H1 (cell line): ENCODE results near the gene SIGLEC10. TPM values are rescaled to one million over a fixed set of nuclear protein-coding genes. Genes with fewer than 3 reads are reported as not detected.

Experiments used
- BCL11A ChIP-seq, 2 experiments: IDR thresholded peaks; one replicate each; pipeline ENCODE4 v1.6.1; 2011; ENCODE audit warnings: low read depth in 2 of 2, low read length in 2 of 2, mild to moderate bottlenecking in 2 of 2
- BRCA1 ChIP-seq: IDR thresholded peaks from 2 replicates; pipeline ENCODE4 v1.6.1; 2012; ENCODE audit warnings: low read depth, low read length, improper control_type of control experiment
- CHD1 ChIP-seq: IDR thresholded peaks from 2 replicates; pipeline ENCODE4 v1.6.1; 2012; ENCODE audit warnings: low read depth, low read length, improper control_type of control experiment
- CTBP2 ChIP-seq: IDR thresholded peaks from 2 replicates; pipeline ENCODE4 v1.7.0; 2011; ENCODE audit warnings: borderline replicate concordance, mild to moderate bottlenecking, moderate library complexity, mixed read lengths, low read length; ENCODE audit not compliant: insufficient read depth, insufficient read length
- EZH2 ChIP-seq: fragments of 200-600 bp; sonication (generic); IDR thresholded peaks from 2 replicates; pipeline ENCODE4 v1.7.1; 2012; ENCODE audit warnings: low read depth, mild to moderate bottlenecking, moderate library complexity, low read length, inconsistent platforms; ENCODE audit not compliant: severe bottlenecking
- GABPA ChIP-seq: IDR thresholded peaks from 2 replicates; pipeline ENCODE4 v1.6.1; 2011; ENCODE audit warnings: mild to moderate bottlenecking, low read length, moderate library complexity, borderline replicate concordance; ENCODE audit not compliant: insufficient read depth
- KDM1A ChIP-seq: fragments of 200-600, 300-600 bp; sonication (generic); IDR thresholded peaks from 2 replicates; pipeline ENCODE4 v1.7.1; 2016; ENCODE audit warnings: mild to moderate bottlenecking, low read length, borderline replicate concordance
- MAFK ChIP-seq: IDR thresholded peaks from 2 replicates; pipeline ENCODE4 v1.6.1; 2012; ENCODE audit warnings: low read depth, mild to moderate bottlenecking, improper control_type of control experiment, low read length
- NANOG ChIP-seq: IDR thresholded peaks from 2 replicates; pipeline ENCODE4 v1.6.1; 2011; ENCODE audit warnings: low read length, low read depth, mild to moderate bottlenecking, inconsistent platforms; ENCODE audit not compliant: insufficient read depth, poor library complexity, severe bottlenecking
- POU5F1 ChIP-seq: IDR thresholded peaks from 2 replicates; pipeline ENCODE4 v1.6.1; 2011; ENCODE audit warnings: low read depth, mild to moderate bottlenecking, low read length, moderate library complexity
- RBBP5 ChIP-seq: IDR thresholded peaks from 2 replicates; pipeline ENCODE4 v1.7.1; 2012; ENCODE audit warnings: low read depth, mild to moderate bottlenecking, inconsistent platforms, low read length, moderate library complexity, borderline replicate concordance
- SIN3A ChIP-seq, 2 experiments: IDR thresholded peaks in 1 of 2; conservative IDR thresholded peaks in 1 of 2; 2 replicates each; pipeline ENCODE4 v1.6.1; 2011 to 2012; ENCODE audit warnings: low read length in 2 of 2, improper control_type of control experiment in 1 of 2, low read depth in 1 of 2, mild to moderate bottlenecking in 1 of 2
- SP2 ChIP-seq: IDR thresholded peaks from 2 replicates; pipeline ENCODE4 v1.6.1; 2012; ENCODE audit warnings: mild to moderate bottlenecking, low read length, inconsistent platforms
- SP4 ChIP-seq: IDR thresholded peaks from 2 replicates; pipeline ENCODE4 v1.6.1; 2012; ENCODE audit warnings: low read length, inconsistent platforms
- SRF ChIP-seq: IDR thresholded peaks from 2 replicates; pipeline ENCODE4 v1.6.1; 2011; ENCODE audit warnings: mild to moderate bottlenecking, low read depth, low read length, moderate library complexity
- TAF7 ChIP-seq: optimal IDR thresholded peaks from 2 replicates; pipeline ENCODE3; 2011; ENCODE audit warnings: low read depth, mild to moderate bottlenecking, inconsistent platforms, low read length, moderate library complexity, borderline replicate concordance
- TBP ChIP-seq: IDR thresholded peaks from 2 replicates; pipeline ENCODE4 v1.6.1; 2011; ENCODE audit warnings: low read depth, low read length, improper control_type of control experiment
- ZNF274 ChIP-seq: IDR thresholded peaks from 2 replicates; pipeline ENCODE4 v1.7.0; 2012; ENCODE audit warnings: low read length, borderline replicate concordance; ENCODE audit errors: extremely low read depth
- polyA plus RNA-seq, 7 experiments: library from polyadenylated mRNA; depleted of rRNA in 3 of 7; stranded (reverse) in 5 of 7; unstranded in 2 of 7; fragments of >200 nt in 5 of 7; fragments of 200-250 nt in 2 of 7; gene quantifications; 1 replicate in 5 of 7; 2 replicates in 1 of 7; 4 replicates in 1 of 7; pipeline versions ENCODE4 v1.2.1 to v1.2.3, GENCODE V29; 2011 to 2013; ENCODE audit warnings: missing spikeins in 2 of 7, mixed read lengths in 2 of 7
- total RNA-seq: library from RNA; stranded (reverse); fragmentation: NEBNext Ultra II Directional; extraction: Animal tissue kit (Norgen Biotek cat#: 25700); gene quantifications from 2 replicates; pipeline ENCODE4 v1.2.1, GENCODE V29; 2021
- TF ChIP-seq, protein P1 (sequence below): IDR thresholded peaks from 2 replicates; pipeline ENCODE4 v1.6.1; 2012; ENCODE audit warnings: inconsistent platforms

The SIGLEC10 gene
- total and polyA plus RNA-seq, 2 of the 8 experiments (the other 6 are each of a cell fraction or from before 2014, with no cell fraction given), result 0.06 TPM; not detected in 1

DNA sequence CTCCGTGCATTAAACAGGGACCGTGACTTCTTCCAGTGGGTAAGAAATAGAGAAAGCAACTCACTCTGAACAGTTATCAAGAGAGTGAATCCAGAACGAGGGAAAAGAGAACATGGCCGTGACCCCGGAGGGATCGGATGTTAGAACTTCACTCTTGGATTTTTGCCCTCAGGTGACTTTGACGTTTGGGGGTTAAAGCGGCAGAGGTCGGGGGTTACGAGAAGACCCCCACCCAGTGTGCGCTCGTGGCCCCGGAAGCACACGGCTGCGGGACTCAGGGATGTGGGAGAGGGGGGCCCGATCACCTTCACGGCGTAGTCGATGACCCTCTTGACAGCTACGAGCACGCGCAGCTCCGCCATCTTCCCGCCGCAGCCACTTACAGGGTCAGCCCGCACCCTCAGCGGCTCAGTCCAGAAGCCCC, 51.5 kb downstream of the SIGLEC10 start, which contains the start of gene ETFB (continued):
- no peak for TF ChIP-seq TBP
- TF ChIP-seq BCL11A (IDR thresholded peaks at IDR 0.05; ENCODE audit: low read depth in 2 of 2, low read length in 2 of 2), result no peak
- no peak for TF ChIP-seq MAFK
- TF ChIP-seq, protein P1, sequence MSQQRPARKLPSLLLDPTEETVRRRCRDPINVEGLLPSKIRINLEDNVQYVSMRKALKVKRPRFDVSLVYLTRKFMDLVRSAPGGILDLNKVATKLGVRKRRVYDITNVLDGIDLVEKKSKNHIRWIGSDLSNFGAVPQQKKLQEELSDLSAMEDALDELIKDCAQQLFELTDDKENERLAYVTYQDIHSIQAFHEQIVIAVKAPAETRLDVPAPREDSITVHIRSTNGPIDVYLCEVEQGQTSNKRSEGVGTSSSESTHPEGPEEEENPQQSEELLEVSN, result peak; percentile 75
- TF ChIP-seq POU5F1, result no peak
- no peak for TF ChIP-seq BRCA1
- no peak for TF ChIP-seq KDM1A
- peak; percentile 92; a peak in 3 of 4 replicates for TF ChIP-seq SIN3A (conservative IDR thresholded peaks at IDR 0.05 in 1 of 2, IDR thresholded peaks at IDR 0.05 in 1 of 2; ENCODE audit: low read depth in 1 of 2, low read length in 2 of 2)
- no peak for TF ChIP-seq SP4
- TF ChIP-seq TAF7, result no peak
- TF ChIP-seq EZH2, result no peak
- no peak for TF ChIP-seq NANOG
- TF ChIP-seq ZNF274, result no peak
- no peak for TF ChIP-seq CHD1
- no peak for TF ChIP-seq RBBP5
- TF ChIP-seq GABPA, result no peak
- TF ChIP-seq CTBP2, result no peak
- TF ChIP-seq SRF, result no peak
- no peak for TF ChIP-seq SP2
